HG02870 (cell line): ENCODE data around the gene CNEP1R1.
A peak's percentile ranks its signal among the peaks of the same experiment; 100 is the strongest.

Experiments
- ATAC-seq: cut with Tn5 transposase; IDR thresholded peaks from one replicate; pipeline ENCODE4 v1.9.1; 2021; ENCODE audit warnings: mild to moderate bottlenecking, moderate library complexity; ENCODE audit not compliant: unreplicated experiment

The CNEP1R1 gene

DNA sequence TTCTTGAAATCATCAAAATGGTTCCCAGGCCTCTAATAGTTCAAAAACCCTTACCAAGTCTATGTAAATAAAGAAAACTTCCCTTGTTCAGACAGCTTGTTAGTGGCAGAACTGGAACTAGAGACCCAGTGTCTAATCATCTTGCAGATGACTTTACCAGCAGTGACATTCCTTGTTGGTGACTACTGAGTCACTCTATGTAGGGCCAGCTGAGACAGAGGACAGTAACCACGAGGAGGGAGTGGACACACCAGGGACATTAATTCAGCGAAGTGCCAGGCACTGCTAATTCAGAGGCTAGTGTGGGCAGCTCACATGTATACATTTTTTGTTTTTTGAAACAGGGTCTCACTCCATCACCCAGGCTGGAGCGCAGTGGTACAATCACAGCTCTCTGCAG is 34.6 kb downstream of the CNEP1R1 start:
- no peak for ATAC-seq

DNA sequence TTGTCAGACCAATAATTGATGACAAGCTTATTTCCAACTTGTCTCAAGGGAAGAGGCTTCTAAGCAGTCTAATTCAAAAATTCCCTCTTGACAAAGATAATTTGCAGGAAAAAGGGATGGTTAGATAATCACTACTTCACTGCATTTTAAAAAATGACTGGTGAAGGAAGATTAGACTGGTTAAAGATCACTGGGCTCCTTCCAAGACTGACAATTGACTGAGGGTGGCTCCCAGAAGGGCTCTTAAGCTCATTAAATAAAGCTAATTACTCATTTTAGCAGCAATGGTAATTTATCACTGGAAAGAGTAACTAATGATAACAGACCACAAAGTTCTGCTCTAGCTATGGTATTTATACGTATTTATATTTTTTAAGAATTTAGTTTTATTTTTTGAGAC is 36.3 kb downstream of the CNEP1R1 start:
- no peak for ATAC-seq

DNA sequence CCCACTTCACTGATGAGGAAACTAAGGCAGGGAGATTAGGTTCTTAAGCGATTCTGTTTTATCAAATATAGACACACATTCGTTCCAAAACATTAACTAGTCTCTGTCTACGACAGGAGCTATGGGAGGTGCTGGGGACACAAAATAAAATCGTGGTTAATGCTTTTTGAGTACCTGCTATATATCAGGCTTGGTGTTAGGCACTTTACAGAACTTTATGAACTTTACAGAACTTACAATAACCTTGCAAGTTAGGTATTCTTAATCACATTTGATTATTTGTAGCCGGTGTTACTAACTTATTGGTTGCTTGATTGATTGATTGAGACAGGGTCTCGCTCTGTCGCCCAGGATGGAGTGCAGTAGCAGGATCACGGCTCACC is 40.2 kb downstream of the CNEP1R1 start:
- ATAC-seq, result no peak

DNA sequence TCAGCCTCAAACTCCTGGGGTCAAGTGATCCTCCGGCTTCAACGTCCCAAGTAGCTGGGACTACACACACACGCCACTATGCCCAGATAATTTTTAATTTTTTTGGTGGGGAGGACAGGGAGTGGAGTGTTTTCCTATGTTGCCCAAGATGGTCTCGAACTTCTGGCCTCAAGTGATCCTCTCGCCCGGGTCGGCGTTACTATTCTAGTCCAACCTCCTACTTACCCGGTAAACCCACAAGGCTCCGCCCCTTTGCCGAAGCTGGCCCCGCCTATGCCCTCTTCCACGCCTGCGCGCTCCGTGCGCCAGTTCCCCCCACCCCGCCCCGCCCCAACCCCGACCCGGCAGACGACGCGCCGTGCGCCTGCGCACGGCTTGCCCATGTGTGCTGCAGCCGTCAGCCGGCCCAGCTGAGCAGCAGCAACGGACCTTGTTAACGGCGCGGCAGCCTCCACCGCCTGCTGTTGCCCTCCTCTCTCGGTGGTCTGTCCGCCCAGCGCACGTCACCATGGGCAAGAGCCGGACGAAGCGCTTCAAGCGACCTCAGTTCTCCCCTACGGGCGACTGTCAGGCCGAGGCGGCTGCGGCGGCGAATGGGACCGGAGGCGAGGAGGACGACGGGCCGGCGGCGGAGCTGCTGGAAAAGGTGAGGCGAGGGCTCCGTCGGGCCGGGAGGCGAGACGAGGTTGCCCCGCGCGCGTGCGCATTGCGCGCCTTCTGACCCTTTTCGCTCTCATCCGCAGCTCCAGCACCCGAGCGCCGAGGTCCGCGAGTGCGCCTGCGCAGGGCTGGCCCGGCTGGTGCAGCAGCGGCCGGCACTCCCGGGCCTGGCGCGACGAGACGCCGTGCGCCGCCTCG is 40.8 kb downstream of the CNEP1R1 start, which contains the start of gene HEATR3:
TSS of gene HEATR3 (plus strand) at position 347 of the 858 bp plus-strand sequence. CDS start at position 509, 162 bp downstream.
- ATAC-seq, result peak; percentile 71

DNA sequence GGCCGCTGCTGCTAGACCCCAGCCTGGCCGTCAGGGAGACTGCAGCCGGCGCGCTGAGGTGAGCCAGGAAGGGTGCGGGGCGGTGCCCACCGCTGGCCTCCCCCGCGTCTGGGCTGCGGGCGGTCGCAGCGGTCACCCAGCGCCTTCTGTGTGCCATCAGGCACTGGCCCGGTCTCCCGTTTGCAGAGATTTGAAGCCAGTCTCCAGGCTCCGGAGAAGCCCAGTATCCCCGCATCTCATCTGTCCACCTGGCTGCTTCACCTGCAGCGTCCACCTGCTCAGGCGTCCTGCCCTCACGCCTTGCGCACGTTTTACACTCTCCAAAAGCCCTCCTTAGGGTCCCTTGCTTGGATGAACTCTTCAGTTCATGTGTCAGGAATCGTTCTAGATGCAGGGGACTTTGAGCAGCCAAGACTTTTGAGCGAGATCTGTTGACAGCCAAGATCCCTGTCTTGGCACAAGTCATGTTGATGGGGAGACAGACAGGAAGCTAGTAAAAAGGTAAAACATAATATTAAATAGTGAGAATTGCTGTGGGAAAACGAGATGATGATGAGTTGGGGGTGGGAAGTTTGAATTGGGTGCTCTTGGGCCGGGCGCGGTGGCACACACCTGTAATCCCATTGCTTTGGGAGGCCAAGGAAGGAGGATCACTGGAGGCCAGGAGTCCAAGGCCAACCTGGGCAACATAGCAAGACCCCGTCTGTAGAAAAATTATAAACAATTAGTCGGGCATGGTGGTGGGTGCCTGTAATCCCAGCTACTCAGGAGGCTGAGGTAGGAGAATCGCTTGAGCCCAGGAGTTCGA is 41.7 kb downstream of the CNEP1R1 start:
- no peak for ATAC-seq

DNA sequence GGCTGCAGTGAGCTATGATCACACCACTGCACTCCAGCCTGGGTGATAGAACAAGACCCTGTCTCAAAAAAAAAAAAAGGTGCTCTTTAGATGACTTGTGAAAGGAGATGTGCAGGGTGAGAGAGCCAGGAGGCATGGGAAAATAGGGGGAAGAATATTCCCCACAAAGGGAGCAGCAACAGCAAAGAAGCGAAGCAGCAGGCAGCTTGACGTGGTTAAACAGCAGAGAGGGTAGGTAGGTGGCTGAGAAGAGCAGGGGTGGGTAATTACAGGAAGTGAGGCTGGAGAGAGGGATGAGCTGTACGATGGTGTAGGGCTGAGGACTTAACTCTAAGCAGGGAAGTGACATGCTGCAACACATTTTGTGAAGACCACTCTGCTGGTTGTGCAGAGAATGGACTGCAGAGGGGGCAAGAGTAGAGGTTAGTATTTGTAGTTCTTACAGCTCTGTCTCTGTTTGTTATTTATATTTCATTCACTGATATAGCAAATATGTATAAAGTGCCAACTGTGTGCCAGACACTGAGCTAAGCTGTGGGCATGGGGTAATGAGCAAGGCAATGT is 42.3 kb downstream of the CNEP1R1 start:
- no peak for ATAC-seq

DNA sequence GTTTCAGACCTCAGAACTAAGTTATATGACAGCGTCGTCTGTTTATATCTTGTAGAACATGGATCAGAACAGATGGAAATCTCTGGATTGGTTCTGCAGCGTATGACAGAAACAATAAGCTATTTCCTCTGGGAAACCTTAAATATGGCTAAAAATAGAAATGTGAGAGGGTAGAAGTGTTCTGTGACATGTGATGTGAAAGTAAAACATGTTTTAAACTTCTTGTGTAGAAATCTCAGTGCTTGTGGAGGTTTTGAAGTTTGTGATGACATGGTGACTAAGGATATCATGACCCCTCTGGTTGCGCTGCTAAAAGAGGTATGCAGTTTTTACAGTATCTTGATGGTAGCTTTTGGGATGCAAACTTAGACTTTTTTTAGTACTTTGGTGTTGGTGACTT is 43.5 kb downstream of the CNEP1R1 start:
- ATAC-seq, result no peak

DNA sequence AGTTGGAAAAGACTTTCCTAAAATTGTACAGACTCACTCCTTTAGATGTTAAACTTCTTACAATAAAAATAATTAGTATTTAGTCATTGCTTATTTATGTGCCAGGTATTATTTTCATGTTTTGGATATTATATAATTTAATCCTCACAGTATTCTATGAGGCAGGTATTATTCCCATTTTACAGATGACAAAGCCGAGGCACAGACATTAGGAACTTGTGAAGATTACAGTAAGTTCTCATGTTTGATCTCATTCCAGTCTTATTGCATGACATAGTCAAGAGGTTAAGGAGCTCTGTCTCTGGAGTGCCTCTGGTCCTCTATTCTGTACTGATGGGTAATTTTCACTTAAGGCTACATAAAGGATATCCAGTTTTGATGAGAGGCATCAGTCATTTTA is 44.0 kb downstream of the CNEP1R1 start:
- ATAC-seq, result no peak

DNA sequence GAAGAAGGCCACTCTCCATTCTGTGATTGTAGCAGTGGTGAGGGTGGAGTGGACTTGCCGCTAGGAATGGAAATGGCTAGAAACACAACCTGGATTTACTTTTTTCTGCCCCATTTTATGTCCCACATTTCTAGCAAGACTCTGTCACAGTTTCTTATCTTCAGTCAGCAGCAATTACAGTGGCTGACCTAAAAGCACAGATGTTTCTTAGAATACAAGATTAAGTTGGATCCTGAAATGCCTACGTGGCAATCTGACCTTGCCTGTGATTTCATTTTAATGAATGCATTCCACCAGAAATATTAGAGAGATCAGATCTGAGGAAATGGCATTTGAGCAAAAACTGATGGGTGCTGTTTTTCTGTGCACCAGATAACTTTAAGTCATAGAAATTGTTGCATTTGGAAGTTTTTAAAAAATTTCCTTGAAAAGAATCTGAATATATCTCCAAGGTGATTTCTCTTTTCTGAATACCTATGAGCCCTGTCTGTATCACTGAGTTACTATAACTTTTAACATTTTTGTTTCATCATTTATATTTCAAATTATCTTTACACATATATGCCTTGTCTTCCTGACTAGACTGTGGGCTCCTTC is 46.1 kb downstream of the CNEP1R1 start:
- ATAC-seq, result no peak

DNA sequence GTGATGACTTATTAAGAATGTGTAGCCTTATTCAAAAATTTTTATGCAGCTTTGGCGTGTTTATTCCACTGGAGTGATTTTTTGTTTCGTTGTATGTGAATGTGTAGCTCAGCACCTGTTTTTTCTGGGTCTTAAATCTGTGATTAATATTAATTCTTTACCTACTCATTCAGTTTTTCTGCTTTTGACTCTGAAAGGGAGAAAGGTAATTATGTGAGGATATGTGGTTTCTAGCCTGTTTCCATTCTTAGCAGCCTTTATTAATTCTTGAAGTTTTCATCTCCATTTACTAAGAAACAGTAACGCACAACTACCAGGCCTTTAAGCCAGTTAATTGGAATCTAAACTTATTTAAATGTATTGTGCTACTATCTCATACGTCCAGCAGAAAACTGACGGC is 47.7 kb downstream of the CNEP1R1 start:
- peak; percentile 63 for ATAC-seq

DNA sequence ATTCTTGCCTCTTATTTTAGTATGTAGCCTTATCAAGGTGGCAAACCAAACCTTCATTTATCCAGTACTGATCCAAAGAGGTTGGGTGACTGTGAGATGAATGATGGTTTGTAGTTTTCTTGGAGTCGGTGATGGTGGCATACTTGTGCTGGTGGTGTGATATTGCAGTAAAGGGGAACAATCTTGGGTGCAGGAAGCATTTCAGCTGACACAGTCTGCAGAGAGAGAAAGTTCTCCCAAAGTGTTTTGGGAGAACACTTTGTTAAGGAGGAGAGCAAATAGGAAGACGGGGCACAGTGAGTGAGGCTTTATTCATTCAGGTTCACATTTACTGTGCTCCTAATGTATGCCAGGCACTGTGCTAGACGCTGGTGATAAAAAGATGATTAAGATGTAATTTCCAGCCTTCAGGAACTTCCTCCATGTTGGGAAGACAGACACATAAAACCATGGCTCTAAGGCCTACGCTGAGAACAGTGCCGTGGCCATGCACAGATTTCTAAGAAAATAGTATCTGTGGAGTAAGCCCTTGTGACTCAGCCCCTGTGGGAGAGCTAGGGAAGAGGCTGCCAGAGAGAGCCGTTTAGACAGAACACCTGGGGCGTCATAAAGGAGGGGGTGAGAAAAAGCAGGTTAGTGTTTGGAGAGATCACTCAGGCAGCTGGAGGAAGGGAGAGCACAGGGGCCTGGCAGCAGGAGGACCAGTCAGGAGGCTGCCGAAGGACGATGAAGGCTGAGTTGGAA is 54.5 kb downstream of the CNEP1R1 start:
- ATAC-seq, result no peak

DNA sequence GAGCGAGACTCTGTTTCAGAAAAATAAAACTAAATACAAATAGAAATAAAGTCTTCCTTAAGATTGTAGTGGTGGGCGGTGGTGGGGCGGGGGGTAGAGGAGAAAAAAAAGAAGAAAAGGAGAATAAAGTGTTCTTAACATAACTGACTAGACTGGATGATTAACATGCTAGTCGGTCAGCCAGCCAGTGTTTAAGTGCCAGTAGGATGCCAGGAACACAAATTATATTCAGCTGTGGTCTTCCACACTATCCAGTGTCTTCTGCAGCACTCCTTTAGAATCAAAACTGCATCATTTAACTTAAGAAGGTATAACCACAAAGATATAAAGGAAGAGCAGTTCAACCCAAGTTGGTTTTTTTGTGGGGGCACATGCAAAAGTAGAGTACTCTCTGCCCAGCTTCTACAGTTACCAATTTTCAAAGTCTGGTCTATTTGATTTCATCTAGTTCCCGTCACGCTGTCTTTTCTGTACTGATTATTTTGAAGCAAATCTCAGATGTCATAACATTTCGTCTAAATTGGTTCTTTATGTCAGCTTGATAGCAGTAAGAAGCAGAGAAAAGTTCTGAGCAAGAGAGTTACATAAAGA is 56.5 kb downstream of the CNEP1R1 start:
- no peak for ATAC-seq

DNA sequence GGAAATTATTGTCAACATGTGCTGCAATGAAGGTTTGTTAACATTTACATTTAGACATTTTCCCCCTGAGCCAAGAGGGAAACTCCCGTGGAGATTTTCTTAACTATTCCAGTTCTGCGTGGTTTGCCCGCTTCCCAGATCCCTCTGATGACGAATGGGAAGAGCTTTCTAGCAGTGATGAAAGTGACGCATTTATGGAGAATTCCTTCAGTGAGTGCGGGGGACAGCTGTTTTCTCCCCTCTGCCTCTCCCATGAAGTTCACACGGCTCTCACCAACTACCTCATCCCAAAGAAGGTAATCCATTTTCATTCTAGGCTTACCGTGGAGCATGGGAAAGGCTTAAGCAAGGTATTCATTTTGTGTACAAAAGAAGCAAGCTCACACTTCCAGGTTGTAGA is 59.0 kb downstream of the CNEP1R1 start:
- no peak for ATAC-seq

DNA sequence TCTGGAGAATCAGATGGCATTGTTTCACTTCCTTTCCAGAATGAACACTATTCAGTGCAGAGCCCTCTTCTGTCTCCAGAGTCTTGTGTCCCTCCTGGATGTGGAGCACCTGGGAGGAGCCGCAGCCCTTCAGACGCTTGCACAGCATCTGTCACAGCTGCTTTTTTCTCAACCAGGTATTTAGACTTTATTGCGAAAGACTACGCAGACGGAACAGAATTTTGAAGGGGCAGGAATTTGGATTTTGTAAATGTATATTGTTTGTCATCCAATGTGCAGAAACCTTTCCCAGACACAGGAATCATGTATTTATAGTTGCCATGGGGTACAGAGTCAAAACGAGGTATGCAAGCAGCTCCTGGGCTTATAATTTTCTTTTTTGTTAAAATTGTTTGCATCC is 61.2 kb downstream of the CNEP1R1 start:
- no peak for ATAC-seq
